LNCaP clone FGC (cell line): Measurements from ENCODE around the gene PPP1R9B.

ENCODE experiments used
- DNase-seq: peaks from one replicate; pipeline ENCODE4 v3.0.0-alpha.2; 2011; ENCODE audit warnings: low read depth
- H3K4me3 ChIP-seq: 2 replicates; pipeline ENCODE4 v1.5.1; 2011; ENCODE audit warnings: mild to moderate bottlenecking, low read depth, low read length, control low read depth
- CTCF ChIP-seq: IDR thresholded peaks from 2 replicates; pipeline ENCODE4 v1.5.1; 2012; ENCODE audit warnings: mild to moderate bottlenecking; ENCODE audit not compliant: control insufficient read depth, insufficient read depth; ENCODE audit errors: extremely low read depth

PPP1R9B gene

GRCh38 chr17:50190603-50191358 lies 40.3 kb upstream of the PPP1R9B start:
- no peak overlapping the region for H3K4me3 ChIP-seq
- no peak for DNase-seq
- TF ChIP-seq CTCF: no peak

GRCh38 chr17:50190293-50190602 lies 39.8 kb upstream of the PPP1R9B start:
- no peak for DNase-seq
- TF ChIP-seq CTCF: no peak
- no peak overlapping the region for H3K4me3 ChIP-seq

- no peak for TF ChIP-seq CTCF
- DNase-seq: no peak
- H3K4me3 ChIP-seq: no peak overlapping the region
Measured at GRCh38 chr17:50189550-50190292, 39.2 kb upstream of the PPP1R9B start.

- no peak overlapping the region for H3K4me3 ChIP-seq
- DNase-seq: no peak
- TF ChIP-seq CTCF: no peak
Measured at GRCh38 chr17:50188921-50189549, 38.6 kb upstream of the PPP1R9B start.

GRCh38 chr17:50188531-50188920 lies 38.0 kb upstream of the PPP1R9B start:
- no peak overlapping the region for H3K4me3 ChIP-seq
- no peak for TF ChIP-seq CTCF
- DNase-seq: no peak

- DNase-seq: no peak
- TF ChIP-seq CTCF: no peak
- H3K4me3 ChIP-seq: no peak overlapping the region
Measured at GRCh38 chr17:50187751-50188530, 37.5 kb upstream of the PPP1R9B start.
